Activated CD4-positive, CD25-positive, alpha-beta regulatory T cell treated with anti-CD3 and anti-CD28 coated beads, Interleukin-2, amount 50 U/mL, for 24 hours (primary cell): Measurements from ENCODE around the gene ADAMTS17.

Experiments used
- ATAC-seq, 2 donors: fragments of 150-1000 bp; cut with Tn5 transposase; one replicate each; pipeline ENCODE4 v1.10.0; 2021; ENCODE audit warnings: mild to moderate bottlenecking in 1 of 2, moderate library complexity in 1 of 2

ADAMTS17 gene

DNA sequence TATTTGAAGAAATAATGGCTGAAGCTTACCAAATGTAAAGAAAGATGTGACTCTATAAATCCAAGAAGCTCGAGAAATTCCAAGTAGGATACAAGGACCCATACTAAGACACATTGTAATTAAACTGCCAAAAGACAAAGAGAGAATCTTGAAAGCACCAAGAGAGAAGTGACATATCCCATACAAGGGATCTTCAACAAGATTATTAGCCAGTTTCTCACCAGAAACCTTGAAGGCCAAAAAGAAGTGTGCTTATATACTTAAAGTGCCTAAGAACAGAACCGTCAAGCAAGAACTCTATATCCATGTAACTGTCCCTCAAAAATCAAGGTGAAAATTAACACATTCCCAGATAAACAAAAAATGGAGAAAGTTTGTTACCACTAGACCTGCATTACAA, 220.5 kb downstream of the ADAMTS17 start:
- ATAC-seq: no peak

DNA sequence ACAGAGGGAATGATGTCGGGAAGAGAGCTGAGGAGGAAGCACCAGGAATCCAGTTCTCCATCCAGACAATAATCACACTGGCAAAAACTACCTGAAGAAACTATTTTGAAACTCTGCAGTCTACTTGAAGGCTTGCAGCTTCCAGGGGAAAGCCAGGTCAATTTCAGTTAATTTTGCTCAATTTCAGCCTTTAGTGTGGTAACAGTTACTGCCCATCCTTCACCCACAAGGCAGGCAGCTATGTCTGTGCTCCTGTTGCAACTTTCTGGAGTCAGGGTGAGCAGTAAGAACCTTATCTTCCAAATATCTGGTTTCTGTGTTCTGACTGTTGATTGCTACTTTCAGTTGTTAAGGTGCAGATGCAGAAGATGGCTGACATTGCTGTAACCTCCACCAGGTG, 221.7 kb downstream of the ADAMTS17 start:
- ATAC-seq: no peak

DNA sequence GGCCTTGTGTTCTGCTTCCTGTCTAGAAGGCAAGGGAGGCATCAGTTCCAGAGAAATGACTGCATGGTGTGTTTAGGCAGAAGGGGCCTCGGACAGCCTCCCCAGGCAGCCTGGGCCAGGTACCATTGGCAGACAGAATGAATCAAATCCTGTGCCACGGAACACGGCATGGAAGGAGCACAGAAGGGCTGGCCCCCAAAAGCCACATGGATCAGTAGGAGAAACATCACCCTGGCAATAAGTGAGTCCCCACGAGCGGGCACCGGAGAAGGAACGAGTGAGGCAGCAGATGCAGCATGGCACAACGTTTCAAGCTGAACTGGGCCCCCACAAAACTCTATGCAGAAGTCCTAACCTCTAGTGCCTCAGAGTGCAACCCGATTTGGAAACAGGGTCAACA, 223.2 kb downstream of the ADAMTS17 start:
- no peak for ATAC-seq

DNA sequence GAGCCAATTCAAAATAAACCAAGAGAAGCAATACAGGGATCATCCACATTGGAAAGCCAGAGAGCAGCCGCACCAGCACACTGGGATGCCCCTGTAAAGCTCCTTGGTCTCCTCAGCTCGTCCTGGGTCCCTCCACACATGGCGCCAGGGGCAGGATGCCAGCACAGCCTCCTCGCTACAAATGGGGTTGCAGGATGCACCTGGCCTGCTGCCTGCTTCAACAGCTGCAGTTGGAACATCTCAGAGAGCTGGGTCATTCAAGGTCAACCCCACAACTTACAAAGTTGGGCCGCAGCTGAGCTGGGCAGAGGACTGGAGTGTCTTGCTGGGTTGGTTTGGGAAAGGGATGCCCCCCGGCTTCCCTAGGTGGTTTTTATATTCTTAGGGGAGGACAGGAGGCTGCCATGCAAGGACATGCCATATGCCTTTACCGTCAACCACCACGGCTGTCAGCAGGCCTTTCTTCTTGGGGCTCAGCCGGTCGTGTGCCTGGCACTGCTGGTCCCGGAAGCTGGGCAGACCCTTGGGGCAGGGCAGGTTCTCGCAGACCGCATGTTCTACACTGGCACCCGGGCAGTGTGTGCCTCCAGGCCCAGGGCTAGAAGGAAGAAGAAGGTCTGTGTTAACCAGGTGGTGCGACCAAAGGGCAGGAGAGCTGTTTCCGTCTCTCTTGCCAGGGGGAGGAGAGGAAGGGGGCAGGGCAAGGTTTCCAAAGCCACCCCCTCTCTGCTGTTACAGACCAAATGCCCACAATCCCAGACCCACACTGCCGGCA, 225.2 kb downstream of the ADAMTS17 start:
- no peak for ATAC-seq

DNA sequence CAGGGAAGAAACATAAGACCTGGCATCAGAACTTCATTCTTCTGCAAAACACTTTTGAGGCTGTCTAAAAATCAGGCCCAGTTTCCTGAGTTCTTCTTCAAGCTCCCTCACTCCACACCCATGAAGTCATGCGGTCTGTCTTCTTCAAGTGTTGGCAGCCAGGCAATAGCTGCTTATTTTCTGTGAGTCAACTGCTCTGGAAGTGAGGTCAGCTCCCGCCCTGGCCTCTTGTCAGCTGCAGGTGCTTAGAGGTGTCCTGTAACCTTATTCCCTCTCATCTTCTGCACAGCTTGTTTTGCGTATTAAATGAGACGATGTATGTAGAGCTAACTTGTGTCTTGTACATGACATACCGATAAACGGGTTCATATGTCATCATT, 226.1 kb downstream of the ADAMTS17 start:
- no peak for ATAC-seq

DNA sequence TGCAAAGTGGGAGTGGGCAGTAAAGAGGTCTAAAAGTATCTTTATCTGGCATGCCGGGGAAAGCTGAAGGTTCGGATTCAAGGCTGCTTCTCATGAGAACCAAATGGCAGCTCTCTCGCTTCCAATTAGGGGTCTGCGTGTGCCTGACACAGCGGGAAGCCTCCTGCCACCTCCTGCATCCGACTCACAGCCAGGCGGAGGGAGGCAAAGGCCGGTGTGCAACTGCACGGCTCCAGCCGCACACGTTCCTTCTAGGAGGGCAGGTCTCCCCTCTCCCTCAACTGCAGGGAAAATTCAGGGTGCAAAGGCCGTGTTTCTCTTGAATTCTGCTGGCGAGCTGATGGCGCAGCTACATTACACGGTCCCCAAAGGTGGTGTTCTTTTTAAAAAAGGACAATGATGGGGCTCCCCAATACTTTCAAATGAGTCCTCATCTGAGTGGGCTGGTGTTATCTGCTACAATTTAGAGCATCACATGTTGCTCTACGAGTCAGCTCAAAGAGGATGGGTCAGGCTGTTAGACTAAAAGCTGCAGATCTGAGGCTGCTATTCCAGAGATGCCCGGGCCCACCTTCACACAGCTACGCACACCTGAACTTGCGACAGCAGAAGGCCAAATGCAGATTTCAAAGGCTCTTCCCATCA, 226.6 kb downstream of the ADAMTS17 start:
- ATAC-seq: no peak

DNA sequence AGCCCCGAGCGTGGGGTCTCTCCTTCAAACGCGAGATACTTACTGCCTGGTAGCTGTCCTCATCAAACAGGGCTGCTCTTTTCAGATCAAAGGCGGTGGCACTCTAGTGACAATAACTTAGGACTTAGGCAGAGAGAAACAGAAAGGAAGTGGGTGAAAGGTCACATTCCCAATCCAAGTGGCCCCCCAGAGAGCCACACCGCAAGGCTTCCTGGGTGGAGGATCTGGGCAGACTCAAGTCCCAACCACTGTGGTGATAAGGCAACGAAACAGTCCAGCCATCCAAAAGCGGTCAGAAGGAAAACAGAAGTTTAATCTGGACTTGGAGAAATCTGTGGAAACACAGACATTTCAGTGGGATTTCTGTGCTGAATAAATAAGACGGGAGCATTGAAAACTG, 227.2 kb downstream of the ADAMTS17 start:
- no peak for ATAC-seq

DNA sequence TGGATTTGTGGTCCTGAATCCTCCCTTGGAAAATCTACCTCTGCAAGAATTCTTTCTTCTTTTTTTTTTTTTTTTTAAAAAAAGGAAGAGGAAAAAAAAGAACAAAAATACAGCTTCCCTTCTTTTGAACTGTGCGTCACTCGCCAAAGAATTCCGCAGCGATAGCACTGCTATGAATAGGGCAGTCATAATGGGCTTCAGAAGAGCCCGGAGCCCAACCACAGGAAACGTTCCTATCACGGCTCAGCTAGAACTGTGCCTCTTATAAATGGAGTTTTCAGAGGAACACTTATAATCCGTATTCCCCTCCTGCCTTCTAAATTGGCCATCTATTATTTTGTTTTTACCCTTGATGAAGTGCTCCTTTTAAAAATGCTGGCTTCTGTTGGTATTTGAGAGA, 227.7 kb downstream of the ADAMTS17 start:
- no peak for ATAC-seq

DNA sequence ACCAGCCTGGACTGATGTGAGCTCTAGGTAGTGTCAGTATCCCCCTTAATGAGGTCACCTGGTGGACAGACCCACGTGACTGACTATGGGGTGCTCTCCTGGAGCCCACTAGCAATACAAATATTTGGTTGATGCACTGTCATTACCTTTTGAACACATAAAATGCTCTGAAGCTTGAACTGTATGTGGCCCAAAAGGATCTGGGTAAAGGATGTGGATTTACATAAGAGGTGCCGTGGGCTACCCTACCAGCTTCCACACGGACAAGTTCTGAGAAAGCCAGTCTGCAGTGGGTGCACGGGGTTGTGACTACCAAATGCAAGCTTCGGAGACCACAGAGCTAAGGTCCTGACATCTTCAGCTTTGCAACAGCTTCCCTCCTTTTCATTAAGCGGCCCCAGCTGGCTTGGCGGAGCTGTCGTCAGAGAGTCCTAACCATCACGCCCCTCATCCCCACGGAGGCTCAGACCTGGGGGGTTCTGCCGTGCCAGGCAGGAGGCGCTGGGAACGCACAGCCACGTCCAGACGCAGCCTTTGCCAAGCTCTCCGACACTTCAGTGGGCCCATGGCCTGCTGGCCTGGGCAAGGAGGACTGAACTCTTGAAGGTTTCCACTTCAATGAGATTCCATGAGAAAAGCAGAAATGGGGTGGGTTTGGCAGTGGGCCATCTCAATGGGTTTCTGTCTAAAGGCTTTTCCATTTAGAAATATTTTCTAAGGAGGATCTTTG, 228.3 kb downstream of the ADAMTS17 start:
- ATAC-seq: no peak

DNA sequence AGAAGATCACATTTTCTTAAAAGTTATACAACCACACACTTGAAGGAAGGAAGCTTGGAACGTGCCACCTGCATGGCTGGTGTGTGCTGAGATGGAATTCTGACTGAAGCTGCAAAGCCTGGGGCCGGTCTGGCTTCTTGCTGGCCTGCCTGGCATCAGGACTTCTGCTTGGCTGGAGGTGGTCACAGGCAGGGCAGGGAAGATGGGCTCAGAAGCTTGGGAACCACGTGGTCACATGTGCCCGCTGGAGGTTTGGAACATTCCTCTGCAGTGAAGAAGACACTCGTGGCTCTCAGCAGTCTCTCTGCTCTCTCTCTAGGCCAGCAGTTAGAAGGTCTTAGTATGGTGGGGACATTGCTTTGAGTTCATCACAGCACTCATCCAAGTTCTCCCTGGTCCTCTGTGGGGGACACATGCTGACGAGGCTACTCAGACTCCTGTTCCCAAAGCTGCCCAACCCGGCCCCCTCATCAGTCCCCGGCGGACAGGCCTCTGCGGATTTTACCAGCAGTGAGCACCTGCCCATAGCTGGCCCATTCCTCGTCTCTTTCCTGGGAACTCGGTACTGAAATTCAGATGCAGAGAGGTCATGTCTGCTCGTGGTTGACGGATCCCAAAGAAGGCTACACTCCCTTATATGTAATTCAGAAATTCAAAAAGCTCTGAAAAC, 229.0 kb downstream of the ADAMTS17 start:
- no peak for ATAC-seq

DNA sequence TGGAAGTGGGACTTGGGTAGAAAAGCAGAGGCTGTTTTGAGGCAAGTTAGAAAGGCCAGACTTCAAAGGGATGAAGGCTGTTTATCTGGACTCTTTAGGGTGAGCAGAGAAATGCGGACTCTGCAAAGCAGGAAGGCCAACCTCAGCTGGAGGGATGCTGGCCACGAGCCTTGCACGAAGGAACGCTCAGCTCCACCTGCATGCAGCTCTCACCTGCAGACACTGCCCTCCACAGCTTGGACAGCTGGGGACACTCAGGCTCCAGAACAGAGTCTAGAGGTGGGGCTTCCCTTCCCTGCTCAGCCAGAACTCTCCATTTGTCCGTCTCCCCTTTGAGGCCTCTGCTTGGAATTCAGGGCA, 229.7 kb downstream of the ADAMTS17 start:
- ATAC-seq: no peak

DNA sequence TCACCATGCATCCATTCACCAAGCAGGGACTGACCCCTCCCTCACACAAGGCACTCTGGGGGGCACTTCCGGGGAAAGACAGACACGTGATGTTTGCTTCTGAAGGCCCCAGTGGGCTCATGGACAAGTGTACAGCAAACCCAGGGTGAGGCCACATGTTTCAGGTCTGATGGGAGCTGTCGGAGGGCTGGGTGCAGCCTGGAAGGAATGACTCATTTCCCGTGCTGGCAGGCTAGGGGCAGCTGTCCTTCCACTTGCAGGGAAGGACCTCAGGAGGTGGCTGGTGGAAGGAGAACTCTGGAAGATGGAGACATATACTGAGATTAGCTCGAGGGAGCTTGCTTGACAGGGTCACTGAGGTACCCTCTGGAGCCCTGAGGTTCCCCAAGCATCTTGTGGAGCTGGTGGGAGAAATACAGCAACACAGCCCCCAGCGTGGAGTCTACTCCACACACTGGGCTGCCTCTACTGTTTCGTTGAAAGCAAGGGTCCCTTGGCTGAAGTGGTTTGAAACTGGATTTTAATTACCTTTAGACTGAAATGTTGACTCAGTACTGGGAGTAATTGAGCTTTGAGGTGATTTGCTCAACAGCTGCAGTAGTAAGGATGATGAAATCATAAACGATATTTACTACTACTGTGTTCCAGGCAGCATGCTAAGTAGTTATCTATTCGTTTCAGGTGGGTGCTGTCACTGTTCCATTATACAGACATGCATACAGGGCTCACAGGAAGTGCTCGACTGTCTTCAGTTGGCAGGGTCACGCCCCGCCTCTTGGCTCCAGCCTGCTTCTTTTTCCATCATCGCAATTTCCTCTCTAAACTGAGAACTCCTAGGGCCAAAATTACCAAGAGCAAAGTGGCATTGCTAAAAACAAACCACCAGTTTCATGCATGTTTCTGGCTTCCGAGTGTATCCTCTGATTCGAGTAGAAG, 230.4 kb downstream of the ADAMTS17 start:
- ATAC-seq: peak; percentile 87 to 94

DNA sequence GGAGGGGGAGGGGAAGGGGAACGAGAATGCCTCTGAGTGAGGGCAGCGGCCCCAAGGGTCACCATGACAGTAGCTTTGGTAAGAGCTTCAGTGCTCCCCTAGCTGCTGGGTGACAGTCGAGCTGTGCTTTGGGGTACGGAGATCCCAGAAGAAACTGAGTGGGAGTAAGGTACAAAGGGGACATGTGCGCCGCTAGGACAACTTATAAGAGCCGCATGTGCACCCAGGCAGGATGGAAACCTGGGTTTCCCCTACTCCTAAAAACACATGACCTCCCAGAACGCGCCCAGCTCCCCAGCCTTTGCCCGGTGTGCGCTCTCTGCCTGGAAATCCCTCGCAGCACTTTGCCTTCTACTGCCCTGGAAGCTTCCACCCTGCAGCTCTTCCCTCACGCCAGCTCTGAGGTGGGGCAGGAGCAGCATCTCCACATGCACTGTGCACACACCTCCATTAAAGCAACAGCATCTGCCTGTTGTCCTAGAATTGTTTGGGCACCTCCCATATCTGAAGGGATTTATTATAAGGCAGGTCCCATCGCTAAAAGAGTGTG, 232.2 kb downstream of the ADAMTS17 start:
- no peak for ATAC-seq

DNA sequence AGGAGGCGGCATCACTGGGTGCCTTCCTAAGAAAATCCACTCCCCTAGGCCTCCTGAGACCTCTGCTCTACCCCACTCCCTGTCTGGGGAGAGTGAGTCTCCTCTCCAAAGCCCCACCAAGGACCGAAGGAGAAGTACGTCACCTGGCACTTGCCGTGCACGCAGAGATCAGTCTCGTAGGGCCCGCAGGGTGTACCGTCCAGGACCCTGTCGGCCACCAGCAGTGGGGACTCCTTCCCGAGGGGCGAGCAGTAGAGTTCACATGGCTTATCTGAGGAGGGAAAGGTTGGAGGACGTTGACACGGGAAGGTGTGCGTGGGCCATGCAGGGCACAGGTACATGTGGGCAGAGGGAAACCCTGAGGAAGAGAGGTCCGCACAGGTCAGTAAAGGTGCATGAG, 232.9 kb downstream of the ADAMTS17 start:
- ATAC-seq: no peak

DNA sequence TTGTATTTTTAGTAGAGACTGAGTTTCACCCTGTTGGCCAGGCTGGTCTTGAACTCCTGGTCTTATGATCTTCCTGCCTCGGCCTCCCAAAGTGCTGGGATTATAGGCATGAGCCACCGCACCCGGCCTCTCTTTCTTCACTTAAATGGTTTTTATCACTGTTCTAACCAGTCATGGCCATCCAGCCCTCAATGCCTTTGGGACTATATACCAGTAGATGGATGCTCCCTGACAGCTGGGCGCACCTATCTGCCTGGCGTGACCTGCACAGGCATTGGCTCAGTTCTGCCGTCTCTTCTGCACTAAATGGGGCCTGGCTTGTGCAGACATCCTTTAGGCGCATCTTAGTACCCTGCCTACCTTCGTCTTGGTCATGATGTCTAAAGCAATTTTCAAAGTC, 233.4 kb downstream of the ADAMTS17 start:
- no peak for ATAC-seq

DNA sequence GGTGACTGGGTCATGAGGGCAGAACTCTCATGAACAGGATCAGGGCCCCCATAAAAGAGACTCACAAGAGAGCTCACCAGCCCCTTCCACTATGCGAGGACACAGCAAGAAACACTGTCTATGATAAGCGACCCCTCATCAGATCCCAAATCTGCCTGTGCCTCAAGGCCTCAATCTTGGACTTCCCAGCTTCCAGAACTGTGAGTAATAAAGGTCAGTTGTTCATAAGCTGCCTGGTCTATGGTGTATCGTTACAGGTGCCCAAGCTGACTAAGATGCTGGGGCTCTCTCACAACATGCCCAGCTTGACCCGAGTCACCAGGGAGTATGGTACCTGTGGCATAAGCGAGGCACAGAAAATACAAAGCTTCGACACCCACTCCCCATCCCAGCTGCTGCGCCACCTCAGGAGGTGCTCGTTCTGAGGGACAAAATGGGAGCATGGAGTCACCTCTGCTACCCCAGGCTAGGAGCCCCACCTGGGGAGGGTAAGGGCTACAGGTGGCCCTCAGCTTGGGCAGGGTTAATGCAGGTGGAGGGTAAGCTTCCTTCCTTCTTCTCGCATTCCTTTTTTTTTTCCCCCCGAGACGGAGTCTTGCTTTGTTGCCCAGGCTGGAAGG, 234.1 kb downstream of the ADAMTS17 start:
- ATAC-seq: no peak

DNA sequence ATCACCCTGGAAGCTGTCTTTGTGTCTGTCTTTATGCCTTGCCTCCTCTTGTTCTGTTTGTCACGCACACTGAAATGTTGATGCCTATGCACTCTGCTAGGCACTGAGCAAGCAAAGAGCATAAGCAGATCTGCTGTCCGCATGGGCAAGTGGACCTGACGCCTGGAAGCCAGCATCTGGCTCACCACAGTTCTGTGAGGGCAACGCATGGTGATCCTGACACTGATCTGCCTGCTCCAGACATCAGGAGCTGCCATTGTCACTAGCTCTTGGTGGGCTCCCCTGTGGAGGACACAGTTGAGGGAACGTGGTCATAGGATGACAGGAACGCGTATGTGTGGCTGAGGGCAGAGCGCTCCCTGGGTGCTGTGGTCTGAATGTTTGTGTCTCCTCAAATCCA, 234.6 kb downstream of the ADAMTS17 start:
- no peak for ATAC-seq

DNA sequence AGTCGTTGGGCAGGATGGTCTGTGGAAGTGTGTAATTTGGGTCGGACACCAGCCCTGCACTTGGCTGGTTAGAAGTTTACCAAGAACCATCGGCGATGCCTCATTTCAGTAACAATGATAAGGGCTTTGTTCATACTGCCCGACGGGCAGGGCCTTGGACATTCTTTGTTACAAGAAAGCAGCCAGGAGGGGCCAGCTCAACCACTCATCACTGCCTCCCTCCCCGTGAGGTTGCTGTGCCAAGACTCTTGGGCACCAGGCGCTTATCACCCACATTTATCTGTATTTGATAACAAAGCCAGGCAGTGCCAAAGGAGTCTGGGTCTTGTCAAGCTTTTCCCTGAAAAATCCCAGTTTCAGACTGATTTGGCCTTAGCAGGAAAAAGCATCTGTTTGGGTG, 235.0 kb downstream of the ADAMTS17 start:
- ATAC-seq: no peak

DNA sequence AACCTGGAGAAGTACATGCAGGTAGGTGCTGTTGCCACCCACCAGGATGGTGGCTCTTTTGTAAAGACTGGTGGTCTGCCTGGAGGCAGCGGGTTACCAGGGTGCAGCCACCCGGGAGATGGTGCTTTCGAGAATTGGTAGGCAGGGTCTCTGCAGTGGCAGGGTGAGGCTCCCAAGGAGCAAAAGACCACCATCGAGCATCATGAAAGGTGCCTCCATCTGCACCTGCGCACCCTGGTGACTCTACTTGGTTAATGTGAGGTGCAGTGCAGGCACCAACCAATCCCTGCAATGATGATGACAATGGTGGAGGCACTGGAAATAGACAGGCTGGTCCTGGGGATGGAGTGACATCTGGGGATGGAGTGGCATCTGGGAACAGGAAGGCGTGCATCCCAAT, 236.7 kb downstream of the ADAMTS17 start:
- no peak for ATAC-seq

DNA sequence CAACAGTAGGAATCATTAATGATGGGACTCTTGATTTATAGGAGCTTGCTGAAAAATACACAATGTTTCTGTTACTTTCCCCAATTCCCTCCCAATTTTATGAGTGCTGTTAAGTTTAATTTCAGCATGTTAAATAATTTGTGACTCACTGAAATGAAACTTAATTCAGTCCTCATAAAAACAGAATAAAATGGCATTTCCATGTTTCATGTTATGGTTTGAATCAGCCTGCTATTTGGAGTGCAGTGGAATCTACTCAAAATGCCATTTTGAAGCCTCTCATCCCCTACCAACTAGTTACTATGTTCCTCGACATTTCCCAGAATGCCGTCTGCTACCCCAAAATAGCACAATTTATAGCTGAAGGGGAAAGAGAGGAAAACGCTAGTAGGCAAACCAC, 237.5 kb downstream of the ADAMTS17 start:
- no peak for ATAC-seq

DNA sequence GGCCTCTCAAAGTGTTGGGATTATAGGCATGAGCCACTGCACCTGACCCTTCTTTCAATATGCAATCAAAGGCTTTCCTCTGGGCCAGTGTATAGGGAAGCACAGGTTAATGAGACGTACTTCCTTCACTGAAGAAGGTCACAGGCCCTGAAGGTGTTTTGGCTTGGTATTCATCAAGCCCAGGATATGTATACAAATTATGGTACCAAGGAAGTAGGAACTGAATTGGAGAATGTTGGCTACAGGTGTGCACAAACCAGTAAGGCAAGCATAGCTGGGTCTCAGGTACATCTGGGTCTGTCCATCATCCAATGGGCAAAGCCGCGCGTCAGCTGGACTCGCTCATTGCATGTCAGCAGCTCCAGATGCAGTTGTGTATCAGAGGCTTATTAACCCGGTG, 237.9 kb downstream of the ADAMTS17 start:
- no peak for ATAC-seq
